NCI-H446 (cell line): ENCODE measurements around the gene CST9L.
"Not testable (repeated sequence)": the region's sequence is repeated elsewhere in the genome, so short reads cannot be mapped to it uniquely, and the experiment has no call there.

ENCODE experiments used
- DNase-seq, 2 experiments: peaks; one replicate each; lab custom pipeline; 2025; lab: John Stamatoyannopoulos, UW

The CST9L gene

GRCh38 chr20:23586735-23587525 lies 18.6 kb upstream of the CST9L start:
- no peak for DNase-seq

DNA sequence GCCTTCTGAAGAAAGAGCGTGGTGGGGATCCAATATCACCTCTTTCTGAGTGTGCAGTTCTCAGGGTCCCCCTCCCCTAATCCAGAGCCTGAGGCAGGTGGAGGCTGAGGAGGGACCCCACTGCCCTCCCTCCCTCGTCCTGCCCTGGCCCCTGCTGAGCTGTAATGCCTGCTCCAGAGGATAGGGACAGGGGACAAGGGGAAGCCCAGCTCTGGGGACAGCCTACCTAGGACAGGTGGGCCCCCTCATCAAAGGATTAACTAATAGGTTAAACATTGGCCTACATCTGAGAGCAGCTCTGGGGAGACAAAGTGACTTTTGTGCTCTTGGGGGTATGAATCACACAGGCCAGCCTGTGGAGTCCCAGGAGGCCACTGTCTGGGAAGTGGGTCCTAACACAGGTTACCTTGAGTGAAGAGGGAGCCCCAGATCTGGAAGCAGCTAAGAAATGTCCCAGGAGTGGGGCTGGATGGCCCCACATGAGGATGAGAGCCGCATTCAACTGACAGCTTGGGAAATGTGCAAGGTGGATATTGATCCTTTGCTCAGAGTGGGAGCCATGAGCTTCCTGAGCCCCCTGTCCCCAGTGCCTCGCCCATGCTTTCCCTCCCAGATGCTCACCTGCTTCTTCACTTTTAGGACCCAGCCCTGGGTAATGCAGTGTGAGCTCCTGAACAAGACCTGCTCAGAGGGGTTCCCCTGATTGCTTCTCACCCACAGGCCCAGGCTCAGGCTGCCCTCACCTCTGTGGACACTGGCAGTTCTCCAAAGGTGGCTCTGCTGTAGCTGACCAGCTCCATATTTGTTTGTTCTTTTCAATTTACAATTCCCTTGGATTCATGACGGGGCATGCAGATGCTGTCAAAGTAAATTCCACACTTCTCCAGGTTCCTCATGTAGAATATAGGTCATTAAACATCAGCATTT lies 17.8 kb upstream of the CST9L start:
- DNase-seq, result no peak

GRCh38 chr20:23585449-23585807 lies 17.1 kb upstream of the CST9L start:
- DNase-seq, result no peak

DNA sequence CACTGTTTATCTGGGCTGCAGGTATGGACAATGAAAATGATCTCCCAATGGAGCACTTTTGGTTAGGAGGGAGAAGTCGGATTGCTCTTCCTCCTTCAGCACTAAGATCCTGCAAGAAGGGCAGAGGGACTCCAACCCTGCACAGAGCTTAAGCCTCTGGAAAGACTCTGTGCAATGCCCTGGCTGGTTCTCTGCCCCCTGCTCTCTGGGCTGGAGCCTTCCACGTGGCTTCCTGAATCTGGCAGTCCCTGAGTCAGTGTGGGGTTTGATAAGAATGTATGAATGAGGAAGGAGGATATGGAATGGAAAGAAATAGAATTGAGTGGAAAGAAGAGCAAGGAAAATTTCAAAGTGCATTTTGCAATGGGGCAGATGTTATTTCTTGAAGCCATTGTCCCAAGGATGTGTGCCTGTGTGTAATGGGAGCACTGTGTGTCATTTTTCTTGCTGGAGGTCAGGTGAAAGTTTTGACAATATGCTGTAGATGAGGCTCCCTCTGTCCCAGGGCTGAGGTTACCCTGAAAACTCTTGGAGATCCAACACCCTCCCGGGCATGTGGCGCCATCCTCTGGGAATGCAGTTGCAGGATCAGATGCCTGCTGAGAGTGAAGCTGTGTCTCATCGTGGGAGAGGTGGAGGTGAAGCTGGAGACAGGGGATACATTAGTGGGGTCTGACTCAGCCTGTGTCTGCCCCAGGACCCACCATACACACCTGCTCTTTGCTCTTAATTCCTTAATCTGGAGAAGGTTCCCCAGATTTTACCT lies 16.3 kb upstream of the CST9L start:
- DNase-seq, result no peak

- DNase-seq, result no peak
Observed at GRCh38 chr20:23583526-23583925, 15.2 kb upstream of the CST9L start.

DNA sequence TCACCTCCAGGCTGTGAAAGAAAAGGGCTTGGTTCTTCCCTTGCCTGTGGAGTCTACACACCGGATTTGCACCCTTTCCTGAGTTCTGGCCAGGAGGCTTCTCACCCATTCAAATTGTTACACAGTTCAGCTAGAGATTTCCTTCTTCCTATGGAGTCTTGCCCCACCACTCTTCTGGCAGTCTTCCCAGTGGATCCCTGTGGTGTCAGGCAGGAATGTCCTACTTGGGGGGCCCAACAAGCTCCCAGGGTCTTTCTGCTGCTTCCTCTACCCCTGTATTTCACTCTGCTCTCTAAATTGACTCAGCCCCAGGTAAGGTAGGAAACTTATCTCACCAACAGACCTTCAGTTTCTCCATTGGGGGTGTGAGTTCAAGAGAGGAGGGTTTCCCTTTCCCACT lies 14.0 kb upstream of the CST9L start:
- DNase-seq, result no peak

GRCh38 chr20:23581833-23582232 lies 13.5 kb upstream of the CST9L start:
- not testable (repeated sequence) for DNase-seq

DNA sequence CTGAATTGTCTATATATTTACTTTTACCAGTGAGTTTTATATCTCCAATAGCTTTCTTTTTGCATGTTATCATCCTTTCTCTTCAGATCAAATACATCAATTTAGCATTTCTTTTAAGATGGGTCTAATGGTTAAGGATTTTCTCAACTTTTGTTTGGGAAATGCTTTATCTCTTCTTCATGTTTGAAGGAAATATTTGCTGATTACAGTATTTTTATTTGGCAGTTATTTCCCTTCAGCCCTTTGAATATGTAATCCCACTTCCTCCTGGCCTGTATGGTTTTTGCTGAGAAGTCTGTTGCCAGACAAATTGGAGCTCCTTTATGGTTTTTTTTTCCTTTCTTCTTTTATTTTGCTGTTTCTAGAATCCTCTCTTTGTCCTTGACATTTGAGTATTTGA lies 6.7 kb upstream of the CST9L start:
- no peak for DNase-seq

GRCh38 chr20:23570178-23570760 lies 2.0 kb upstream of the CST9L start:
- DNase-seq, result no peak

- DNase-seq, result no peak
Observed at GRCh38 chr20:23569570-23569969, 1.3 kb upstream of the CST9L start.

- DNase-seq, result no peak
Observed at GRCh38 chr20:23568971-23569330, 667 bp upstream of the CST9L start.

DNA sequence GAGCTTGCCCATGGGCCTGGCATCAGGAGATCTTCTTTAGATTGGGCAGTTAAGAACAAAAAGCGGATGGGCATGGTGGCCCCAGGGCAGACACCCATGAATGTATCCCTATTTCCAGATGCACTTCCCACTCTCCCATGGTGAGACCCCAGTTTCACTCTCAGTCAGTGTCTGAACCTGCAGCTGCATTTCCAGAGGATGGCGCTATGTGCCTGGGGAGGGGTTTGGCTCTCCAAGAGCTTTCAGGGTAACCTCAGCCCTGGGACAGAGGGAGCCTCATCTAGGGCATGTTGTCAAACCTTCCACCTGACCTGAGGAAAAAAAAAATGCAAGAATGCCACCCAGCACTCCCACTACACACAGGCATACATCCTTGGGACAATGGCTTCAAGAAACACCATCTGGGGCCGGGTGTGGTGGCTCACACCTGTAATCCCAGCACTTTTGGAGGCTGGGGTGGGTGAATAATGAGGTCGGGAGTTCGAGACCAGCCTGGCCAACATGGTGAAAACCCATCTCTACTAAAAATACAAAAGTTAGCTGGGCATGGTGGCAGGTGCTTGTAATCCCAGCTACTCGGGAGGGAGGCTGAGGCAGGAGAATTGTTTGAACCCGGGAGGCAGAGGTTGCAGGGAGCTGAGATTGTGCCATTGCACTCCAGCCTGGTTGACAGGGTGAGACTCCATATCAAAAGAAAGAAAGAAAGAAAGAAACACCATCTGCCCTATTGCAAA lies 1.9 kb downstream of the CST9L start:
- DNase-seq, result no peak

- DNase-seq, result no peak
Observed at GRCh38 chr20:23565503-23566045, 2.7 kb downstream of the CST9L start.

DNA sequence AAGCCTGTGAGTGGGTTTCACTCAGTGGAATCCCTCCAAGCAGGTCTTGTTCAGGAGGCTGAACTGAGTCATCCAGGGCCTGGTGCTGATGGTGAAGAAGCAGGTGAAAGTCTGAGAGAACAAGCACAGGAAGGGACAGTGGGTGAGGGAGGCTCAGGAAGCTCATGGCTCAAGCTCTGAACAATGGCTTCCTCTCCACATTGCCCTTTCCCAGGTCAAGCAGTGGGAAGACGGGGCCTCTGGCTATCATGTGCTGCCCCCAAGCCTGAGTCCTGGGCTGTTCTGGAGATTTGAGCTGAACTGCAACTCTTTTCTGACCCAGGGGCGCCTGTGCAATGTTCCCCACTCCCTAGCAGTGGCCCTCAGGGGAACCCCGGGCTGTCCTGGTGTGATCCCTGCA lies 3.4 kb downstream of the CST9L start:
- no peak for DNase-seq

- DNase-seq, result no peak
Observed at GRCh38 chr20:23562721-23563342, 5.5 kb downstream of the CST9L start.

DNA sequence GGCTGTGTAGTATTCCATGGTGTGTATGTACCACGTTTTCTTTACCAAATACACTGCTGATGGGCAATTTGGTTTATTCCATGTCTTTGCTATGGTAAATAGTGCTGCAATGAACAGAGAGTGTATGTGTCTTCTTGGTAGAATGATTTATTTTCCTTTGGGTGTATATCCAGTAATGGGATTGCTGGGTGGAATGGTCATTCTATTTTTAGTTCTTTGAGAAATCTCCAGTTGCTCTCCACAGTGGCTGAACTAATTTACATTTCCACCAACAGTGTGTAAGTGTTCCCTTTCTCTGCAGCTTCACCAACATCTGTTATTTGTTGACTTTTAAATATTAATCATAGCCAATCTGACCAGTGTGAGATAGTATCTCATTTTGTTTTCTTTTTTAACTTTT lies 13.9 kb downstream of the CST9L start:
- no peak for DNase-seq

DNA sequence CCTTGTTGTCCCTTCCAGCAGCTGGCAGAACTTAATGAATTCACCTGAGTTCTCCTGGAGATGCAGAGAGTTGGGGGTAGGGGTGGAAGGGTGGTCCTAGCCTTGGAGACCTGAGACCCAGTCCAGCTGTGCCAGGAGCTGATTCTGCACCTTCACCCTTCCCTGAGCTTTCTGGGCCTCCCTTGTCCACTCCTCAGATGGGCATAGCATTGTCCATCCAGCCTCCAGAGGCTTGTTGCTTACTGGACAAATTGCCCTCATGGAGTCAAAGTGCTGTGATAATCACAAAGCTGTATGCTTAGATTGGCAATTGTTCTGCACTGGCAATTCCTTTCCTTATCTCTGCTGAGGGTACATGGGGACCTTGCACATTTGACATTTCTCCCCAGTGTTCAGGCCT lies 16.5 kb downstream of the CST9L start:
- no peak for DNase-seq

DNA sequence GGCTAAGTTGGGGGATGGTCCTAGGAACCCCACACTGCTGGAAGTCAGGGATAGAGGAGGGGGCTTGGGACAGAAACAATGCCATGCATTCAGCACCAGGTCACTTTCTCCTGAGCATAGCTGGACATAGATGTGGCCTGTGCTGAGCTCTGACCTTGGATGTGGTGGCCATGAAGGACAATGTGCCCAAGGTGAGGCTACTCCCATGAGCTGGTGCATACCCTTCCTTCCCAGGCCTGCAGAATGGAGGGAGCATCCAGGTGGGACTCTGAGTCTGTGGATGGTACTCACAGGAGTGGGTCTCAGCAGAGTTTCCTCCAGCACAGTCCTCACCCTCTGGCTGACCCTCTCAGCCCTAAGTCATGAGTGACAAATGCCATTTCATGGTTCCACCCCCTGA lies 16.9 kb downstream of the CST9L start:
- DNase-seq, result no peak

GRCh38 chr20:23550227-23550626 lies 18.1 kb downstream of the CST9L start:
- DNase-seq, result no peak

- no peak for DNase-seq
Observed at GRCh38 chr20:23548408-23548807, 19.9 kb downstream of the CST9L start.

- DNase-seq, result no peak
Observed at GRCh38 chr20:23547613-23548012, 20.7 kb downstream of the CST9L start.
